CD14-positive monocyte (primary cell): ENCODE measurements around the gene F11. TPM values are rescaled to one million over a fixed set of nuclear protein-coding genes. Genes with fewer than 3 reads are reported as not detected.

Experiments
- DNase-seq, 3 donors: peaks; one replicate each; pipeline ENCODE4 v3.0.0-alpha.2; 2011 to 2022
- H2AFZ ChIP-seq: 2 replicates; pipeline ENCODE4 v1.6.0; 2012; ENCODE audit warnings: mild to moderate bottlenecking, low read depth, low read length, inconsistent platforms; ENCODE audit not compliant: insufficient read depth, poor library complexity, severe bottlenecking
- H3K27ac ChIP-seq, 2 donors: 1 replicate in 1 of 2; 2 replicates in 1 of 2; pipeline ENCODE4 v1.5.1; 2012 to 2013; ENCODE audit warnings: low read length in 2 of 2, control low read depth in 1 of 2, inconsistent platforms in 1 of 2, low read depth in 1 of 2, mild to moderate bottlenecking in 1 of 2
- H3K27me3 ChIP-seq, 2 donors: one replicate each; pipeline versions ENCODE4 v1.6.0 to v1.6.1; 2011 to 2013; ENCODE audit warnings: low read length in 2 of 2; ENCODE audit not compliant: control insufficient read depth in 2 of 2, insufficient read depth in 2 of 2
- H3K36me3 ChIP-seq, 2 donors: replicated peaks in 1 of 2; 1 replicate in 1 of 2; 2 replicates in 1 of 2; pipeline versions ENCODE4 v1.5.1 to v1.6.1; 2012 to 2013; ENCODE audit warnings: low read length in 2 of 2, control low read depth in 1 of 2, inconsistent platforms in 1 of 2, mild to moderate bottlenecking in 1 of 2; ENCODE audit not compliant: insufficient read depth in 2 of 2, control insufficient read depth in 1 of 2
- H3K4me1 ChIP-seq, 2 donors: 1 replicate in 1 of 2; 2 replicates in 1 of 2; pipeline versions ENCODE4 v1.5.1 to v1.6.1; 2012 to 2013; ENCODE audit warnings: low read length in 2 of 2, control low read depth in 1 of 2, inconsistent platforms in 1 of 2, mild to moderate bottlenecking in 1 of 2, moderate library complexity in 1 of 2; ENCODE audit not compliant: insufficient read depth in 2 of 2, control insufficient read depth in 1 of 2
- H3K4me2 ChIP-seq: replicated peaks from 2 replicates; pipeline ENCODE3; 2012; ENCODE audit warnings: low read length, moderate library complexity, mild to moderate bottlenecking; ENCODE audit not compliant: poor library complexity, severe bottlenecking; ENCODE audit errors: extremely low read depth
- H3K4me3 ChIP-seq, 3 experiments: fragments of 200-600 bp in 1 of 3; sonication (generic) in 1 of 3; replicated peaks in 1 of 3; 1 replicate in 2 of 3; 2 replicates in 1 of 3; pipeline ENCODE4 v1.5.1; 2011 to 2013; ENCODE audit warnings: low read length in 3 of 3, mild to moderate bottlenecking in 3 of 3, control low read depth in 2 of 3, low read depth in 2 of 3, inconsistent platforms in 1 of 3, moderate library complexity in 1 of 3
- H3K79me2 ChIP-seq: 2 replicates; pipeline ENCODE4 v1.6.0; 2012; ENCODE audit warnings: mild to moderate bottlenecking, control low read depth, inconsistent platforms, low read length, moderate library complexity; ENCODE audit not compliant: insufficient read depth
- H3K9ac ChIP-seq: 2 replicates; pipeline ENCODE4 v1.6.0; 2017; ENCODE audit warnings: low read length, mild to moderate bottlenecking; ENCODE audit not compliant: insufficient read depth, poor library complexity, severe bottlenecking
- H3K9me3 ChIP-seq, 2 donors: replicated peaks in 1 of 2; 1 replicate in 1 of 2; 2 replicates in 1 of 2; pipeline versions ENCODE4 v1.5.1 to v1.6.1; 2012 to 2013; ENCODE audit warnings: low read length in 2 of 2, control low read depth in 1 of 2; ENCODE audit not compliant: control insufficient read depth in 1 of 2, insufficient read depth in 1 of 2
- H4K20me1 ChIP-seq: 2 replicates; pipeline ENCODE4 v1.6.0; 2012; ENCODE audit warnings: mild to moderate bottlenecking, low read length, control low read depth, moderate library complexity; ENCODE audit not compliant: insufficient read depth
- H3K27ac Mint-ChIP-seq, 7 donors: one replicate each; pipeline ENCODE4 v1.8.0; 2020; ENCODE audit warnings: mild to moderate bottlenecking in 7 of 7, mixed read lengths in 7 of 7, moderate library complexity in 6 of 7, inconsistent platforms in 2 of 7
- H3K27me3 Mint-ChIP-seq, 3 donors: one replicate each; pipeline ENCODE4 v1.8.0; 2021 to 2022; ENCODE audit warnings: low read depth in 3 of 3, mild to moderate bottlenecking in 3 of 3, mixed read lengths in 3 of 3, moderate library complexity in 3 of 3, inconsistent platforms in 1 of 3
- H3K36me3 Mint-ChIP-seq, 2 donors: one replicate each; pipeline ENCODE4 v1.8.0; 2020; ENCODE audit warnings: mixed read lengths in 2 of 2, inconsistent platforms in 1 of 2, mild to moderate bottlenecking in 1 of 2
- H3K4me1 Mint-ChIP-seq: one replicate; pipeline ENCODE4 v1.8.0; 2020; ENCODE audit warnings: mild to moderate bottlenecking, mixed read lengths
- H3K4me3 Mint-ChIP-seq, 2 donors: one replicate each; pipeline ENCODE4 v1.8.0; 2020; ENCODE audit warnings: mild to moderate bottlenecking in 2 of 2, mixed read lengths in 2 of 2, moderate library complexity in 1 of 2
- H3K9me3 Mint-ChIP-seq, 7 donors: one replicate each; pipeline ENCODE4 v1.8.0; 2020 to 2022; ENCODE audit warnings: mixed read lengths in 7 of 7, mild to moderate bottlenecking in 6 of 7, moderate library complexity in 6 of 7, inconsistent platforms in 2 of 7
- CTCF ChIP-seq: fragments of 200-600 bp; IDR thresholded peaks from one replicate; pipeline ENCODE4 v1.8.0; 2022; ENCODE audit warnings: antibody characterized with exemption, mild to moderate bottlenecking
- WGBS: methylation state at CpG from one replicate; pipeline ENCODE4 v1.1.5; 2013; ENCODE audit warnings: missing lambda C conversion rate; ENCODE audit not compliant: insufficient coverage; 5-methylcytosine and 5-hydroxymethylcytosine counted together
- intact Hi-C, 2 donors: fragments of 100-400 bp; cut with micrococcal nuclease; formaldehyde crosslinking; loops; one replicate each; pipeline versions ENCODE4 v1.15.0 to v1.15.1; 2023
- polyA plus RNA-seq, 3 donors: library from polyadenylated mRNA; depleted of rRNA in 1 of 3; unstranded in 2 of 3; stranded (reverse) in 1 of 3; fragments of 300-500 nt in 2 of 3; fragments of >200 nt in 1 of 3; fragmentation: Illumina TruSeq in 2 of 3; gene quantifications; 1 replicate in 2 of 3; 2 replicates in 1 of 3; pipeline ENCODE4 v1.2.3, GENCODE V29; 2012 to 2021

Gene F11
- polyA plus RNA-seq, 3 donors, result not detected

- no peak within 1 kb of the TSS for H3K4me3 ChIP-seq
- Mint-ChIP-seq H3K27ac (no peak within 1 kb of the TSS), H3K4me3 (no peak within 1 kb of the TSS), H3K27me3 (peaks cover 0 to 1% (median 0%) of the 10 kb centered on the region in 3 donors), H3K36me3 (no peaks in the 10 kb centered on the region), H3K9me3 (peaks cover 6 to 24% (median 20%) of the 10 kb centered on the region in 7 donors), H3K4me1 (no peaks in the 10 kb centered on the region)
- DNase-seq, result no peak
- H2AFZ ChIP-seq, result no peak within 1 kb of the TSS
- H3K36me3 ChIP-seq, result no peaks in the 10 kb centered on the region
- H3K79me2 ChIP-seq, result no peaks in the 10 kb centered on the region
- 80% methylated on average over 2 of the region's 5 CpGs for WGBS
- no peaks in the 10 kb centered on the region for H3K27me3 ChIP-seq
- H3K4me1 ChIP-seq, result no peaks in the 10 kb centered on the region
- TF ChIP-seq CTCF, result no peak
- no peak within 1 kb of the TSS for H3K4me2 ChIP-seq
- no peak within 1 kb of the TSS for H3K9ac ChIP-seq
- no peaks in the 10 kb centered on the region for H4K20me1 ChIP-seq
- intact Hi-C loops, result no loop called here
- peaks cover 13 to 15% of the 10 kb centered on the region in 2 donors for H3K9me3 ChIP-seq
- no peak within 1 kb of the TSS for H3K27ac ChIP-seq
Observed at GRCh38 chr4:186227221-186227620, 38.8 kb upstream of the F11 start, which contains the start of gene KLKB1. Gene KLKB1 (plus strand): TSS chr4:186227507. CDS start chr4:186228196, 689 bp downstream.

GRCh38 chr4:186227744-186228513, 38.1 kb upstream of the F11 start:
- Histone ChIP-seq H3K4me1 (no peaks in the 10 kb centered on the region), H3K27ac (no peak overlapping the region), H3K79me2 (no peaks in the 10 kb centered on the region), H3K4me3 (no peak overlapping the region), H3K4me2 (no peak overlapping the region), H2AFZ (no peak overlapping the region), H4K20me1 (no peaks in the 10 kb centered on the region), H3K27me3 (no peaks in the 10 kb centered on the region), H3K9me3 (peaks cover 13 to 15% of the 10 kb centered on the region in 2 donors), H3K36me3 (no peaks in the 10 kb centered on the region), H3K9ac (no peak overlapping the region)
- Mint-ChIP-seq H3K27me3 (peaks cover 0 to 1% (median 0%) of the 10 kb centered on the region in 3 donors), H3K36me3 (no peaks in the 10 kb centered on the region), H3K9me3 (peaks cover 6 to 22% (median 18%) of the 10 kb centered on the region in 7 donors), H3K27ac (no peak overlapping the region), H3K4me1 (no peaks in the 10 kb centered on the region), H3K4me3 (no peak overlapping the region)
- 100% methylated on average over 1 of the region's 2 CpGs for WGBS
- TF ChIP-seq CTCF, result no peak
- intact Hi-C loops, result no loop called here
- DNase-seq, result no peak
